ENCODE results near the gene SLC52A1. TPM values are rescaled to one million over a fixed set of nuclear protein-coding genes. Genes with fewer than 3 reads are reported as not detected.

Gene SLC52A1
- total RNA-seq, 4 donors from 2014 or later, result not detected

GRCh38 chr17:5042157-5043022, 7.2 kb upstream of the SLC52A1 start:
- H3K36me3 ChIP-seq, result no peaks in the 10 kb centered on the region
- intact Hi-C loops (cut with DNase I), result no loop called here
- no peaks in the 10 kb centered on the region for H3K4me1 ChIP-seq
- peaks cover 0 to 1% (median 0%) of the 10 kb centered on the region in 4 donors for H3K27me3 ChIP-seq
- H3K4me3 ChIP-seq, result no peak overlapping the region
- DNase-seq (ENCODE audit: extremely low spot score), result no peak
- 87% methylated on average over 14 of the region's 15 CpGs for WGBS
- H3K27ac ChIP-seq (replicated peaks in 1 of 4), result no peak overlapping the region
- H3K9me3 ChIP-seq, result no peaks in the 10 kb centered on the region
- TF ChIP-seq CTCF (IDR thresholded peaks at IDR 0.05) (no peak), POLR2AphosphoS5 (IDR thresholded peaks at IDR 0.05) (no peak), POLR2A (IDR thresholded peaks at IDR 0.05; ENCODE audit: low read depth) (no peak), EP300 (IDR thresholded peaks at IDR 0.05) (no peak)

- H3K9me3 ChIP-seq, result no peaks in the 10 kb centered on the region
- TF ChIP-seq EP300 (IDR thresholded peaks at IDR 0.05) (no peak), CTCF (IDR thresholded peaks at IDR 0.05) (no peak), POLR2A (IDR thresholded peaks at IDR 0.05; ENCODE audit: low read depth) (no peak), POLR2AphosphoS5 (IDR thresholded peaks at IDR 0.05) (no peak)
- H3K27me3 ChIP-seq, result peaks cover 0 to 35% (median 3%) of the 10 kb centered on the region in 4 donors
- no peak overlapping the region for H3K4me3 ChIP-seq
- no peak for DNase-seq (ENCODE audit: extremely low spot score)
- intact Hi-C loops (cut with DNase I), result no loop called here
- WGBS, result 91% methylated on average over 12 of the region's 14 CpGs
- H3K27ac ChIP-seq (replicated peaks in 1 of 4), result no peak overlapping the region
- H3K4me1 ChIP-seq, result peaks cover 3 to 18% (median 14%) of the 10 kb centered on the region in 4 donors
- no peaks in the 10 kb centered on the region for H3K36me3 ChIP-seq
Observed at GRCh38 chr17:5034651-5035050, 575 bp downstream of the SLC52A1 start.

GRCh38 chr17:5034063-5034462, 1.2 kb downstream of the SLC52A1 start:
- TF ChIP-seq CTCF (IDR thresholded peaks at IDR 0.05), result no peak
- no peak for TF ChIP-seq POLR2AphosphoS5 (IDR thresholded peaks at IDR 0.05)
- no peak for TF ChIP-seq EP300 (IDR thresholded peaks at IDR 0.05)
- TF ChIP-seq POLR2A (IDR thresholded peaks at IDR 0.05; ENCODE audit: low read depth), result no peak
- intact Hi-C loops (cut with DNase I), result no loop called here

GRCh38 chr17:5033352-5034015, 1.7 kb downstream of the SLC52A1 start:
- Histone ChIP-seq H3K27ac (replicated peaks in 1 of 4) (no peak overlapping the region), H3K36me3 (no peaks in the 10 kb centered on the region), H3K4me3 (no peak overlapping the region), H3K4me1 (peaks cover 3 to 18% (median 14%) of the 10 kb centered on the region in 4 donors), H3K9me3 (no peaks in the 10 kb centered on the region), H3K27me3 (peaks cover 0 to 35% (median 3%) of the 10 kb centered on the region in 4 donors)
- 91% methylated on average over 9 of the region's 13 CpGs for WGBS
- TF ChIP-seq POLR2A (IDR thresholded peaks at IDR 0.05; ENCODE audit: low read depth), result no peak
- no peak for TF ChIP-seq POLR2AphosphoS5 (IDR thresholded peaks at IDR 0.05)
- intact Hi-C loops (cut with DNase I), result no loop called here
- no peak for DNase-seq (ENCODE audit: extremely low spot score)

More at GRCh38 chr17:5034063-5034462, 1.2 kb downstream of the SLC52A1 start:
- no peak for DNase-seq (ENCODE audit: extremely low spot score)
- Histone ChIP-seq H3K4me1 (peaks cover 3 to 18% (median 14%) of the 10 kb centered on the region in 4 donors), H3K9me3 (no peaks in the 10 kb centered on the region), H3K27ac (replicated peaks in 1 of 4) (no peak overlapping the region), H3K4me3 (no peak overlapping the region), H3K27me3 (peaks cover 0 to 35% (median 3%) of the 10 kb centered on the region in 4 donors), H3K36me3 (no peaks in the 10 kb centered on the region)
- WGBS, result 93% methylated on average over 3 of the region's 5 CpGs

- intact Hi-C loops (cut with DNase I), result no loop called here
- H3K36me3 ChIP-seq, result no peaks in the 10 kb centered on the region
- no peak for DNase-seq (ENCODE audit: extremely low spot score)
- peaks cover 3 to 18% (median 14%) of the 10 kb centered on the region in 4 donors for H3K4me1 ChIP-seq
- peaks cover 0 to 35% (median 3%) of the 10 kb centered on the region in 4 donors for H3K27me3 ChIP-seq
- H3K4me3 ChIP-seq, result no peak overlapping the region
- TF ChIP-seq POLR2AphosphoS5 (IDR thresholded peaks at IDR 0.05) (no peak), CTCF (IDR thresholded peaks at IDR 0.05) (no peak), POLR2A (IDR thresholded peaks at IDR 0.05; ENCODE audit: low read depth) (no peak), EP300 (IDR thresholded peaks at IDR 0.05) (no peak)
- WGBS, result 100% methylated on average over 2 of the region's 6 CpGs
- no peak overlapping the region for H3K27ac ChIP-seq (replicated peaks in 1 of 4)
- no peaks in the 10 kb centered on the region for H3K9me3 ChIP-seq
Observed at GRCh38 chr17:5032865-5033264, 2.4 kb downstream of the SLC52A1 start.

All from esophagus muscularis mucosa (tissue), 4 donors.